ENCODE data around the gene IP6K2. TPM values are rescaled to one million over a fixed set of nuclear protein-coding genes. Genes with fewer than 3 reads are reported as not detected.
"Not testable (repeated sequence)": the region's sequence is repeated elsewhere in the genome, so short reads cannot be mapped to it uniquely, and the experiment has no call there.

The IP6K2 gene
- polyA plus RNA-seq, 2 of the 4 experiments (the other 2 are of a cell fraction) = 61.9 to 78.4 TPM

GRCh38 chr3:48743773-48744172 lies 26.8 kb upstream of the IP6K2 start:
- no peak for TF ChIP-seq RFX5 (IDR thresholded peaks at IDR 0.05)
- no peak for TF ChIP-seq PBX3 (IDR thresholded peaks at IDR 0.05)
- TF ChIP-seq MAFK (IDR thresholded peaks at IDR 0.05; ENCODE audit: partially characterized antibody) = no peak
- TF ChIP-seq USF2 (IDR thresholded peaks at IDR 0.05) = no peak
- TF ChIP-seq MYC (IDR thresholded peaks at IDR 0.05; ENCODE audit: borderline replicate concordance, low read length) = no peak
- no peak overlapping the region for H3K4me2 ChIP-seq
- peaks cover 20% of the 10 kb centered on the region for H3K4me1 ChIP-seq
- ChIA-PET CTCF (interaction anchor here (0.9 to 2.1 kb wide), 2 partner anchors 12 to 16 kb away, joined by 3 to 5 read pairs; no protein-coding TSS in a partner anchor), POLR2A (no interaction called here)
- WGBS (ENCODE audit: missing lambda C conversion rate) = 85% methylated on average over 7 of the region's 7 CpGs
- no peak for FAIRE-seq
- H3K9me3 ChIP-seq = no peaks in the 10 kb centered on the region
- DNase-seq (ENCODE audit: low read depth in 1 of 2, low spot score in 1 of 2) = no peak
- no peak overlapping the region for H3K4me3 ChIP-seq
- no peak for ATAC-seq
- H3K27ac ChIP-seq = no peak overlapping the region

GRCh38 chr3:48741226-48741625 lies 24.2 kb upstream of the IP6K2 start:
- CTCF ChIA-PET = interaction anchor here (0.7 to 2.7 kb wide), 4 partner anchors 13 to 514 kb away, joined by 3 to 13 read pairs (median 6); partner anchors contain the start of gene IP6K2
- ATAC-seq; DNase-seq (ENCODE audit: low read depth in 1 of 2, low spot score in 1 of 2); H3K4me3 ChIP-seq; H3K4me2 ChIP-seq; H3K9me3 ChIP-seq; POLR2A ChIA-PET; FAIRE-seq: not testable (repeated sequence)
- H3K27ac ChIP-seq = peak overlapping the region; percentile 82 to 86; a peak in 4 of 6 replicates
- H3K4me1 ChIP-seq = peaks cover 20% of the 10 kb centered on the region
- 95% methylated on average over 10 of the region's 10 CpGs for WGBS (ENCODE audit: missing lambda C conversion rate)

- Histone ChIP-seq H3K4me3 (no peak overlapping the region), H3K4me1 (peaks cover 20% of the 10 kb centered on the region), H3K4me2 (peak overlapping the region; percentile 88), H3K9me3 (no peaks in the 10 kb centered on the region), H3K27ac (peak overlapping the region; percentile 82 to 86)
- DNase-seq (ENCODE audit: low read depth in 1 of 2, low spot score in 1 of 2) = peak; percentile 82 to 87
- ATAC-seq = peak; percentile 96 to 98
- WGBS (ENCODE audit: missing lambda C conversion rate) = 8% methylated on average over 12 of the region's 15 CpGs
- ChIA-PET CTCF (interaction anchor here (0.7 to 2.7 kb wide), 26 partner anchors 8 to 197 kb away, joined by 3 to 18 read pairs (median 5); partner anchors contain the start of genes IP6K2 and SLC25A20), POLR2A (interaction anchor here (0.6 to 1.1 kb wide), 2 partner anchors 179 to 199 kb away, joined by 3 to 4 read pairs; partner anchors contain the start of gene ARIH2)
- TF ChIP-seq EHF (CRISPR knock-in tag; IDR thresholded peaks at IDR 0.05) (no peak), USF2 (IDR thresholded peaks at IDR 0.05) (no peak), RAD21 (conservative IDR thresholded peaks at IDR 0.05 in 1 of 2, IDR thresholded peaks at IDR 0.05 in 1 of 2) (peak; percentile 49 to 52), SMC3 (IDR thresholded peaks at IDR 0.05) (peak; percentile 47), MAFK (IDR thresholded peaks at IDR 0.05; ENCODE audit: partially characterized antibody) (no peak), MAX (IDR thresholded peaks at IDR 0.05) (peak; percentile 70), CTCF (IDR thresholded peaks at IDR 0.05) (peak; percentile 60), NPAS2 (CRISPR knock-in tag; IDR thresholded peaks at IDR 0.05; ENCODE audit: borderline replicate concordance) (no peak), ATOH8 (CRISPR knock-in tag; IDR thresholded peaks at IDR 0.05; ENCODE audit: low read depth) (no peak)
- FAIRE-seq = no peak
Observed at GRCh38 chr3:48739955-48740823, 23.2 kb upstream of the IP6K2 start.
